Measurements from ENCODE around the gene OR5A1.

GRCh38 chr11:59475176-59475575 lies 38.9 kb downstream of the OR5A1 start:
- TF ChIP-seq ZNF70 (CRISPR knock-in tag; IDR thresholded peaks at IDR 0.05) (no peak), TCF4 (CRISPR knock-in tag; IDR thresholded peaks at IDR 0.05; ENCODE audit: borderline replicate concordance) (no peak), ZFP30 (CRISPR knock-in tag; IDR thresholded peaks at IDR 0.05) (no peak), RARB (CRISPR knock-in tag; IDR thresholded peaks at IDR 0.05) (no peak), SNAI2 (CRISPR knock-in tag; IDR thresholded peaks at IDR 0.05) (no peak), ARNTL (CRISPR knock-in tag; IDR thresholded peaks at IDR 0.05; ENCODE audit: borderline replicate concordance, low read depth) (no peak), CSDC2 (CRISPR knock-in tag; IDR thresholded peaks at IDR 0.05) (no peak)

Measured in SK-N-SH treated with all-trans-retinoic acid at 6 μM for 48 hours (cell line).